Stimulated activated CD4-positive, alpha-beta T cell treated with anti-CD3 and anti-CD28 coated beads, Interleukin-1b, Interleukin-23, amount 100 ng/mL, for 1 hour (primary cell): Measurements from ENCODE around the gene SLC35F4.
"Not testable (repeated sequence)": the region's sequence is repeated elsewhere in the genome, so short reads cannot be mapped to it uniquely, and the experiment has no call there.

Experiments
- DNase-seq, 2 donors: peaks; one replicate each; pipeline ENCODE4 v3.0.0-alpha.2; 2020; ENCODE audit warnings: low read depth in 2 of 2

SLC35F4 gene

GRCh38 chr14:57725399-57726077 is 140.4 kb downstream of the SLC35F4 start:
- DNase-seq = no peak

GRCh38 chr14:57722141-57722540 is 143.8 kb downstream of the SLC35F4 start:
- not testable (repeated sequence) for DNase-seq

- DNase-seq = no peak
Measured at GRCh38 chr14:57714487-57714931, 151.4 kb downstream of the SLC35F4 start.

- DNase-seq = no peak
Measured at GRCh38 chr14:57712698-57713097, 153.2 kb downstream of the SLC35F4 start.

- no peak for DNase-seq
Measured at GRCh38 chr14:57712102-57712501, 153.8 kb downstream of the SLC35F4 start.

- DNase-seq = no peak
Measured at GRCh38 chr14:57709909-57710308, 156.0 kb downstream of the SLC35F4 start.

- not testable (repeated sequence) for DNase-seq
Measured at GRCh38 chr14:57709086-57709485, 156.8 kb downstream of the SLC35F4 start.

GRCh38 chr14:57707219-57707618 is 158.7 kb downstream of the SLC35F4 start:
- DNase-seq = no peak

- no peak for DNase-seq
Measured at GRCh38 chr14:57704763-57705162, 161.1 kb downstream of the SLC35F4 start.

GRCh38 chr14:57699947-57700346 is 165.9 kb downstream of the SLC35F4 start:
- no peak for DNase-seq

- DNase-seq = no peak
Measured at GRCh38 chr14:57692671-57693070, 173.2 kb downstream of the SLC35F4 start.

- DNase-seq = no peak
Measured at GRCh38 chr14:57687416-57687815, 178.5 kb downstream of the SLC35F4 start.

GRCh38 chr14:57686304-57686703 is 179.6 kb downstream of the SLC35F4 start:
- DNase-seq = no peak

GRCh38 chr14:57671021-57671420 is 194.9 kb downstream of the SLC35F4 start:
- no peak for DNase-seq

- no peak for DNase-seq
Measured at GRCh38 chr14:57660208-57660607, 205.7 kb downstream of the SLC35F4 start.

GRCh38 chr14:57659052-57659451 is 206.8 kb downstream of the SLC35F4 start:
- DNase-seq = no peak

GRCh38 chr14:57657487-57657886 is 208.4 kb downstream of the SLC35F4 start:
- DNase-seq = no peak

GRCh38 chr14:57656853-57657252 is 209.0 kb downstream of the SLC35F4 start:
- no peak for DNase-seq

- DNase-seq = no peak
Measured at GRCh38 chr14:57652769-57653168, 213.1 kb downstream of the SLC35F4 start.

GRCh38 chr14:57641776-57642175 is 224.1 kb downstream of the SLC35F4 start:
- DNase-seq = no peak

- DNase-seq = no peak
Measured at GRCh38 chr14:57640036-57640435, 225.9 kb downstream of the SLC35F4 start.

GRCh38 chr14:57637901-57638300 is 228.0 kb downstream of the SLC35F4 start:
- no peak for DNase-seq

GRCh38 chr14:57634335-57634734 is 231.6 kb downstream of the SLC35F4 start:
- no peak for DNase-seq

GRCh38 chr14:57632649-57633048 is 233.2 kb downstream of the SLC35F4 start:
- no peak for DNase-seq
